ENCODE measurements around the gene LARGE2.

The LARGE2 gene

DNA sequence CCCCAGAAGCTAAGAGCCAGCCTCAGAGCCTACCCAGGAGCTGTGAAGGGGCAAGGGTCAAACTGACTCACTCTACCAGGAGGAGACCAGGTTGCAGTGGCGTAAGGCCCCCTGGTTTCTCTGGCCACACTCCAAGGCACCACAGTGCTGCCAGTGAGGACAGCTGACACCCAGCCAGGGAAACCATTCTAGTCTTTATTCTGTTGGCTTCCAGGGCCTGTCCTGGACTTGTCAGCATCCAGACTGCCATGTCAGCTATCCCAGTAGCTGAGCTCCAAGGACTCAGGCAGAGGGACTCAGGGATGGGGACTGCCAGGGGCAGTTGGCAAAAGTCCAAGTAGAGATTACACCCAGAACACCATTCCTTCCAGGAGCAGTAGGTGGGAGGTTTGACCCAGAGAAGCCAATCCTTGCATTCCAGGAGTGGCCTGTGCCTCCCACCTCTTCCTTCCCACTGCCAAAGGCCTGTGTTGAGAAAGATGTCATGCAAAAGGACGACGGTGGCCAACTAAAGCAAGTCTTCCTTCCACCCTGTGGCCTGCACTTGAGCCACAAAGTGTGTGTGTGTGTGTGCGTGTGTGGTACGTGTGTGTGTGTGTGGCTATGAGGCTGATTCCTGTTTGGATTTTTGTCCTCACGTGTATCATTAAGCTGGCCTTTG, 40.6 kb upstream of the LARGE2 start:
- peaks cover 4% of the 10 kb centered on the region; the same call in 1 of the 2 replicates for H3K36me3 ChIP-seq (ENCODE audit: control insufficient read depth, low read length)
- no peaks in the 10 kb centered on the region for H3F3A ChIP-seq (ENCODE audit: control insufficient read depth, insufficient read depth)
- no peaks in the 10 kb centered on the region for H3K79me2 ChIP-seq (ENCODE audit: control insufficient read depth, low read length)
- peaks cover 8% of the 10 kb centered on the region for H3K4me1 ChIP-seq (ENCODE audit: control insufficient read depth, low read length)
- 0 out of 2 replicates have a peak, but pooled peaks cover 5% of the 10 kb centered on the region for H3K27me3 ChIP-seq (ENCODE audit: control insufficient read depth, low read length)
- no peak overlapping the region for H3K4me3 ChIP-seq (ENCODE audit: low read length)
- TF ChIP-seq CTCF (IDR thresholded peaks at IDR 0.05; ENCODE audit: low read depth, low read length, poor library complexity, severe bottlenecking) (no peak), EZH2phosphoT487 (IDR thresholded peaks at IDR 0.05; ENCODE audit: borderline replicate concordance, low read length) (no peak)
- H3K4me2 ChIP-seq (ENCODE audit: low read length): no peak overlapping the region
- H3K27ac ChIP-seq (ENCODE audit: low read depth, low read length): no peak overlapping the region
- no peaks in the 10 kb centered on the region for H3K9me3 ChIP-seq (ENCODE audit: control insufficient read depth, insufficient read depth, low read length)
- H3K9me2 ChIP-seq (replicated peaks; ENCODE audit: control insufficient read depth, low read length): no peaks in the 10 kb centered on the region
- 0 out of 2 replicates have a peak, but pooled peaks cover 5% of the 10 kb centered on the region for H4K20me1 ChIP-seq (ENCODE audit: control insufficient read depth, insufficient read depth, low read depth, low read length)

DNA sequence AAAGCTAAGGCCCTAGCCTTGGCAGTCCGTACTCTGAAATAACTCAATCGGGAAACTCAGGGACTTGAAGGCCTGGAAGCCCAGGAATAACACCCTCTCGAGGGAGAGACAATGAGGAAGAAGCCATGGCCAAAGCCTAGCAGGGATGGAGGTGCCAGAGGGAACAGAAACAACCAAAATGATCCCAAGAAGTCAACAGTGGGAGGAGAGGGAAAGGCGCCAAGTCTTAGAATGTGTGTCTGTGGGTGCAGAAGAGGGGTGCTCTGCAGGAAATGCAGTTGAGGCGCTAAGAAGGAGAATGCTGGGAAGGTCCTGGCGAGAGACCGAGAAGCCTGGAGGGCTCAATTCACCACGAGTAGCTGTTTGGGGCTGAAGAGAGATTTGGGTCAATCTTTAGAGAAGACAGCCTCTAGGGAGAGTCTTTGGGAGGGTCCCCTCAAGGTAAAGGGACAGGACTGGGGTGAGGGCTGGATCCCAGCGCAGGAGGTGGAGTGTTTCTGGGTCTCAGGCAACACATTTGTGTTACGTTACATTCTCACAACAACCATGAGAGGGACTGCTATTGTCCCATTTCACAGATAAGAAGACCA, 37.8 kb upstream of the LARGE2 start:
- H3K4me3 ChIP-seq (ENCODE audit: low read length): peak overlapping the region; percentile 69
- H3K9me2 ChIP-seq (replicated peaks; ENCODE audit: control insufficient read depth, low read length): no peaks in the 10 kb centered on the region
- H3K27me3 ChIP-seq (ENCODE audit: control insufficient read depth, low read length): 0 out of 2 replicates have a peak, but pooled peaks cover 5% of the 10 kb centered on the region
- peaks cover 8% of the 10 kb centered on the region for H3K4me1 ChIP-seq (ENCODE audit: control insufficient read depth, low read length)
- H4K20me1 ChIP-seq (ENCODE audit: control insufficient read depth, insufficient read depth, low read depth, low read length): 0 out of 2 replicates have a peak, but pooled peaks cover 5% of the 10 kb centered on the region
- H3K27ac ChIP-seq (ENCODE audit: low read depth, low read length): no peak overlapping the region
- no peaks in the 10 kb centered on the region for H3K79me2 ChIP-seq (ENCODE audit: control insufficient read depth, low read length)
- no peaks in the 10 kb centered on the region for H3F3A ChIP-seq (ENCODE audit: control insufficient read depth, insufficient read depth)
- TF ChIP-seq EZH2phosphoT487 (IDR thresholded peaks at IDR 0.05; ENCODE audit: borderline replicate concordance, low read length) (no peak), CTCF (IDR thresholded peaks at IDR 0.05; ENCODE audit: low read depth, low read length, poor library complexity, severe bottlenecking) (no peak)
- H3K9me3 ChIP-seq (ENCODE audit: control insufficient read depth, insufficient read depth, low read length): no peaks in the 10 kb centered on the region
- H3K4me2 ChIP-seq (ENCODE audit: low read length): peak overlapping the region; percentile 77
- H3K36me3 ChIP-seq (ENCODE audit: control insufficient read depth, low read length): no peaks in the 10 kb centered on the region; the same call in 1 of the 2 replicates

- Histone ChIP-seq H3K27me3 (ENCODE audit: control insufficient read depth, low read length) (0 out of 2 replicates have a peak, but pooled peaks cover 5% of the 10 kb centered on the region), H3K4me1 (ENCODE audit: control insufficient read depth, low read length) (peaks cover 8% of the 10 kb centered on the region), H3K36me3 (ENCODE audit: control insufficient read depth, low read length) (no peaks in the 10 kb centered on the region; the same call in 1 of the 2 replicates), H4K20me1 (ENCODE audit: control insufficient read depth, insufficient read depth, low read depth, low read length) (0 out of 2 replicates have a peak, but pooled peaks cover 5% of the 10 kb centered on the region), H3K4me3 (ENCODE audit: low read length) (peak within 1 kb of the TSS; percentile 69), H3F3A (ENCODE audit: control insufficient read depth, insufficient read depth) (no peaks in the 10 kb centered on the region), H3K27ac (ENCODE audit: low read depth, low read length) (no peak within 1 kb of the TSS), H3K79me2 (ENCODE audit: control insufficient read depth, low read length) (no peaks in the 10 kb centered on the region), H3K4me2 (ENCODE audit: low read length) (peak within 1 kb of the TSS; percentile 77), H3K9me2 (replicated peaks; ENCODE audit: control insufficient read depth, low read length) (no peaks in the 10 kb centered on the region), H3K9me3 (ENCODE audit: control insufficient read depth, insufficient read depth, low read length) (no peaks in the 10 kb centered on the region)
- TF ChIP-seq CTCF (IDR thresholded peaks at IDR 0.05; ENCODE audit: low read depth, low read length, poor library complexity, severe bottlenecking) (no peak), EZH2phosphoT487 (IDR thresholded peaks at IDR 0.05; ENCODE audit: borderline replicate concordance, low read length) (no peak)
These were observed 37.1 kb upstream of the LARGE2 start, which contains the start of gene MAPK8IP1 for GRCh38 chr11:45885274-45885920. MAPK8IP1 (plus strand) TSS chr11:45885651; CDS start chr11:45885821, 170 bp downstream.

Data from DOHH2 (cell line).